Measurements from ENCODE around the gene LARP4B.
"Not testable (repeated sequence)": the region's sequence is repeated elsewhere in the genome, so short reads cannot be mapped to it uniquely, and the experiment has no call there.

LARP4B gene

DNA sequence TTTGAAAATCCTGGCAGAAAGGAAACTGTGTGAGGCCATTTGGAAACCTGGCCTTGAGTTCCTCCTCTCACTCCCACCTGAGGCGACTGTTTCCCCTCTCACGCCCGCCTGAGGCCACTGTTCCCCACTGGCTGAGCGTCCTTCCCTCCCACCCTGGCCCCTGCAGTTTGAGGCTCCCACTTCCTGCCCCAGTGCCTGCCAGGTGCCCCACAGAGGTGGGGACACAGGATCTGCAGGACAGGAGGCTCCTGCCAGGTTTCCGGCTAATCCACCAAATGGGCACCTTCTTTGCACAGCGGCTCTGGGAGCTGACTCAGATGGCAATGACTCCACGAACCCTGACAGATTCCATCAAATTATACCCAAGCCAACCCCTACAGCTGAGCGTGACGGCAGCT lies 24.3 kb upstream of the LARP4B start:
- no peak for DNase-seq

DNA sequence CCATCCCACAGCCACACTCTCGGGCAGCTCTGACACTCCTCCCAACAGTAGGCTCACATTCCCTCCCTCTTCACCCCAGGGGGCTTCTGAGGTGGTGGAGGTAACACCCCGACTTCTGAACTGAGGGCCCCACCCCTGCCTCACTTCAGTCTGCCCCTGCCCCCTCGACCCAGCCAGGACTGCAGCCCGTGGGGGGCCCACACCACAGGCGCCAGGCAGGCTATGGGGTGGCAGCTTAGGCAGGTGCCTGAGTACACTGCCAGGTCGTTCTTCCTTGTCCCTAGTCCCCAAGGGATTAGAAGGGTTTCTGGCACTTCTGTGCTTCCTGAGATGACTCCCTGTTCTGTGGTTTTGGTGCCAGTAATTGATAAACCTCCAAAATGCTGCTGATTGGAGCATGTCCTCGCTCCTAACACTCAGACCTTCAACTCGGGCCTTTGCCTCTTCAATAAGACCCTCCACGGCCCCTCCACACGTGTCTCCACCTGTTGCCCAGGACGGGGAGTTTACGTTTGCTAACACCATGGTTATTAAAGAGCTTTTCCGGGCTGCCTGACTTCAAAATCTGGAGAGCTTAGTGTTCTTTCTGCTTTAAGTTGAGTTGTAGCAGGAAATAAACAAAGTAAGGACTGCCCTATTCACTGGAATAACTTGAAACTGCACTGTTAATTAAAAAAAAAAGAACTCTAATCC lies 23.8 kb upstream of the LARP4B start:
- no peak for DNase-seq

DNA sequence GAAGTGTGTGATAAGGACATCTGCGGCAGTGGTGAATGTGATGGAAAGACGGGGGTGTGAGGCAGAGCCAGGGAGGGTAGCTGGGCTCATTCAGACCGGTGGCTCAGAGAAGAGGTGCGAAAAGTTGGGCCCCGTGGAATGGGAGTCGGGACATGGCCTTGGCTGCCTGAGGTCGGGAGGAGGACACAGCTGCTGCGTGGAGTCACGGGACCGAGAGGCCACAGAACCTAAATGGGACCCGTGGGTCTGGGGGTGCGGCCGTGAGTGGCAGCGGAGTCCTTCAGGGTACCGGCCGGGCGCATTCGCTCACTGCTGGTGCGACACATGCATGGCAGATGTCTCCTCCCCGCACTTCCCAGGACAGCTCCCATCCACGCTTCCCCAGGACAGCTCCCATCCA lies 22.9 kb upstream of the LARP4B start:
- no peak for DNase-seq

DNA sequence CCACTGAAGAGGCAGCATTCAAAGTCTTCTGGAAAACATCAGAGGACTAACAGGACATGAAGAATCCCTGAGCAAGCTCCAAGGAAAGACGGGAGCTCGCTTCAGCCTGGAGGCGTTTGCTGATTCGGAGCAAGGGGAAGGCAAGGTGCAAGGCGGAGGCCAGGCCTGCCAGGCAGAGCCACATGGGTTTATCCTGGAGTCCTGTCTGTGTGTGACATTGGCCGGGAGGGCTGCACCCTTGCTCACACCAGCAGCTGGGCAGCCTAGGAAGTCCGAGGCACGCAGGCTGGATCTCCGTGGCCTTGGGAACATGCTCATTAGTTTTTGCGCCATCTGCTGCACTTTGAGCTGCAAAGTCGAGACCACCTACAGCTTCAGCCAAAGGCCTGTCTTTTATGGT lies 22.3 kb upstream of the LARP4B start:
- no peak for DNase-seq

DNA sequence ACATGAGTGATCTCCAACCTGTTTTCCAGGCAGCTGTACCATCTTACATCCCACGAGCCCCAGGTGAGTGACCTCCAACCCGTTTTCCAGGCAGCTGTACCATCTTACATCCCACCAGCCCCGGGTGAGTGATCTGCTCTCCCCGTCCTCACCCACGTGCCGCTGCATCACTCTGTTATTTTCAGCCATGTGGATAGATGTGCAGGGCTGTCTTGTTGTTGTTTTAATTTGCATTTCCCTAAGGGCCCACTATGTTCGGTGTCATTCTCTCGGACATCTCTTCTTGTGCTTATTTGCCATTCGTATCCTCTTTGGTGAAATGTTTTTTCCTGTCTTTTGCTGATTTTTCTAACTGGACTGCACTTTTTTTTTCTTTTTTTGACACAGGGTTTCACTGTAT lies 17.9 kb upstream of the LARP4B start:
- DNase-seq, result no peak

DNA sequence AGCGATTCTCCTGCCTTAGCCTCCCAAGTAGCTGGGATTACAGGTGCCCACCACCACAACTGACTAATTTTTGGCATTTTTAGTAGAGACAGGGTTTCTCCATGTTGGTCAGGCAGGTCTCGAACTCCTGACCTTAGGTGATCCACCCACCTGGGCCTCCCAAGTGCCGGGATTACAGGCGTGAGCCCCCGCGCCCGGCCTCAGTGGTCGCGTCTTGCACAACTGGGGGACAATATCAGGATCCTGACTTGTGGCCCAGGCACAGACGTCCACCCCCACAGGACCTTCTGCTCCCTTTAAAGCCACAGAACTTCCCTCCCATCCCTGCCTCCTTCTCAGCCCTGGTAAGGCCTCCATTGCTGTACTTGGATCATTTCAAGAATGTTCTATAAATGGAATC lies 16.8 kb upstream of the LARP4B start:
- DNase-seq, result no peak

DNA sequence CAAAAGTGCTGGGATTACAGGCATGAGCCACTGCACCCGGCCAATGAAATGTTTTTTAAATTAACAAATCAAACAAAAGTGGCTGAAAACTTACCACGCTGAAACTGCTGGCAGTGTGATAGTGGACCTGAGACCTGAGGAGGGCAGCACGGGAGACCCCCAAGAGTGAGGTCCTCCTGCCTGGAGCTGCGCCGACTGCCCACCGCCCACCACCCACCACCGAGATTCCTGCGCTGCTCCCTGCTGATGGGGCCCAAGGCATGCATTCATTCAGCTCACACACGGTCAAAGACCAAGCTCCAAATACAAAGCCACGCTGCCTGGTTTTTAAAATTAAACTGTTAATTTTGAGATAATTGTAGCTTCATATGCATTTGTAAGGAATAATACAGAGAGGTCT lies 16.4 kb upstream of the LARP4B start:
- DNase-seq, result no peak

DNA sequence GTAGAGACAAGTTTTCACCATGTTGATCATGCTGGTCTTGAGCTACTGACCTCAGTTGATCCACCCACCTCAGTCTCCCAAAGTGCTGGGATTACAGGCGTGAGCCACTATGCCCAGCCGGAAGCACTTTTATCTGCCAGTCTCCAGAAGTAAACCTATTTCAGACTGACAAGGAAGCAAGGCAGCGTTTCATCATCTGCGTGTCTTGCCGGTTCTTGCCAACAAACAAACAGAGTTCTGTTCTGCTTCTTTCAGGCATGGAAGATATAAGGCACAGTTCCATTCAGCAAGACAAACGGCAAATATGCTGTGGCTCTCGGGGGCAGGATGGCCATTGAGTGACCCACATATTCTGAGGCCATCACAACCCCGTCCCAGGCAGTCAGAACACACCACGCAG lies 15.5 kb upstream of the LARP4B start:
- no peak for DNase-seq

- DNase-seq, result no peak
Observed at GRCh38 chr10:945778-946177, 14.3 kb upstream of the LARP4B start.

GRCh38 chr10:944034-944831 lies 12.7 kb upstream of the LARP4B start:
- DNase-seq, result no peak

GRCh38 chr10:943334-944033 lies 12.0 kb upstream of the LARP4B start:
- no peak for DNase-seq

GRCh38 chr10:938941-939678 lies 7.6 kb upstream of the LARP4B start:
- no peak for DNase-seq

GRCh38 chr10:934746-935406 lies 3.4 kb upstream of the LARP4B start:
- no peak for DNase-seq

DNA sequence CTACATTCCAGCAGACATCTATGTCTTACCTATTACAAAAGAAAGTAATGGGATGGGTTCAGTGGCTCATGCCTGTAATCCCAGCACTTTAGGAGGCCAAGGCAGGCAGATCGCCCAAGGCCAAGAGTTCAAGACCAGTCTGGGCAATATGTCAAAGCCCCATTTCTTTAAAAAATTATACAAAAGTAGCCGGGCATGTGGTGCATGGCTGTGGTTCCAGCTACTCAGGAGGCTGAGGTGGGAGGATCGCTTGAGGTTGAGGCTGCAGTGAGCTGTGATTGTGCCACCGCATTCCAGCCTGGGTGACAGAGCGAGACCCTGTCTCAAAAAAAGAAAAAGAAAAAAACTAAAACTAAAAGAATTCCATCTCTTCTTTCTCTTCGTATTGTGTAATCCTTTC lies 2.7 kb upstream of the LARP4B start:
- DNase-seq, result not testable (repeated sequence)

DNA sequence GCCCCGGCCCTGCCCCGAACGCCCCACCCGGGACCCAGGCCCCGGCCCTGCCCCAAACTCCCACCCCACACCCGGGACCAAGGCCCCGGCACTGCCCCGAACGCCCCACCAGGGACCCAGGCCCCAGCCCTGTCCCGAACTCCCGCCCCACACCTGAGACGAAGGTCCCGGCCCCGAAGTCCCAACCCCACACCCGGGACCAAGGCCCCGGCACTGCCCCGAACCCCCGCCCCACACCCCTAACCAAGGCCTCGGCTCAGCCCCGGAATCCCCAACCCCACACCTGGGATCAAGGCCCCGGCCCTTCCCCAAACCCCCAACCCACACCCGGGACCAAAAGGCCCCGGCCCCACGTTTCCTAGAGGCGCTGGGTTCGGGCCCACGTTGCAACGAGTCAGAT lies 1.1 kb upstream of the LARP4B start:
- DNase-seq, result no peak

- no peak for DNase-seq
Observed at GRCh38 chr10:930625-931325, 730 bp downstream of the LARP4B start.

DNA sequence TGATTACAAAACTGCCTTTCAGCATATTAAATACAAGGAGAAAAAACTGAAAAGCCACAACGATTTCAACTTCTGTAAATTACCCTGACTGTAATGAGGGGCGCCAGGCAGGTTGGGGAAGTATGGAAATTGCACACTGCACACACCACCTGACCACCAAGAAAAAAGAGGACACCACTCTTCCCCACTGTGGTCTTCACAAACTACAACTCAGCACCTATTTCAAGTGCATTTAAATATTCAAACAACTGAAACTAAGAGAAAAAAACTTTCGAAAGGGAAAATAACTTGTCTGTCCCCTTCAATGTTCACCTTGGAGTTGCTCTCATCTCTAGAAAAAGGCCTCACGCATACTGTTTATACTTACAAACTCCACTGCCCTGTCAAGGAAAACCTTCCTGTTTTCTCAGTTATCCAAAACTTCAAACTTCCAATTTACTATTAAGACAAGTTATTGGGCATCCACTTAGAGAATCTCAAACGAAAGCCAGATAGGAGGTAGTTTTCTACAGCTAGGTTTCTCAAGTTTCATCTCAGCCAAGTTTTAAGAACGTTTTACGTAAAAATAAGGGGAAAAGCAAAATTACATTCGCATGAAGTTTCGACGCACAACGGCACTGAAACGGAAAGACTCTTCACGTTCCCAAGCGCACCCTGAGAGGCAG lies 1.4 kb downstream of the LARP4B start:
- DNase-seq, result no peak

DNA sequence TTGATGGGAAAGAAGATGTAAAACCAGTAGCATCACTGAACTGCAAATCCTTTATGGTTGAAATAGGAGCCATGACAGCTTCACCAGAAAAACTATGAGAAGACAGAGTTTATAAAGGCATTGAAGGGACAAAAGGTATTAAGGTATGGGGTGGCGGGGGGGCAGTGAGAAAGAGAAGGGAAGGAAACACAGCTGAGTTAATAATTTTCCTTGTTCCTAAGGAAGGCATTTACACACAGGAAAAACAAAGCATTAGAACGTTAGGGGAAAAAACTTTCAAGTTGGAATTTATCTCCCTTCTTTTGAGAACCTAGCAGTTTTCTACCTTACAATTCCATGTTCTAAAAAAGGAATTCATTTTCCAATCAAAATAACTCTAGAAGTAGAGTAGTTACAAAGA lies 4.4 kb downstream of the LARP4B start:
- DNase-seq, result no peak

DNA sequence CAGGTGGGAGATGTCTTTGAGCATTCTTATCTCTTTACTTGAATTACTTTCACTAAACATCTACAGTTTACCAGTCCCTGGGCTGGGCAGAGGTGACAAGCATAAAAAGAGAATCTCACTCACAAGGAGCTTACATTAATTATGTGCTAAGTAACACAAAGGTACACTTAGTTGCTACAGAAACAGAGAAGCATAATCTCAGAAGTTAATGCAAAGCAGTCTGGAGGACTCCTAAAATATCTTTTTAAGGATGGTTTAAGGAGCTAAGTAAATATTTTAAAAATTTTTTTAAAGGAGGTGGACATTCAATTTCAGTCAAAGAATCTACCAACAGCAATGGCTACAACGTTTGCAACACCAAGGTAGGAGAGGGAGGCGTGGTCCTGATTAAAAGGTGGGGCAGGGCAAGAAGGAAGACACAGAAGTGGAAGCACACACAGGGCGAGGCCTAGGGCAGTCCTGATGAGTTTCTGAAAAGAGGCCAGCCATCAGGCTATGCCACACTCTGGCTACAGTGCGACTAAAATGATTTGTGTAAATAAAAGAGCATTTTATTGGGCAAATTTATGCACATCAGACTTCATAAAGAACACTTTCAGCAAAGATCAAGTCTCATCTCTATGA lies 5.3 kb downstream of the LARP4B start:
- DNase-seq, result no peak

DNA sequence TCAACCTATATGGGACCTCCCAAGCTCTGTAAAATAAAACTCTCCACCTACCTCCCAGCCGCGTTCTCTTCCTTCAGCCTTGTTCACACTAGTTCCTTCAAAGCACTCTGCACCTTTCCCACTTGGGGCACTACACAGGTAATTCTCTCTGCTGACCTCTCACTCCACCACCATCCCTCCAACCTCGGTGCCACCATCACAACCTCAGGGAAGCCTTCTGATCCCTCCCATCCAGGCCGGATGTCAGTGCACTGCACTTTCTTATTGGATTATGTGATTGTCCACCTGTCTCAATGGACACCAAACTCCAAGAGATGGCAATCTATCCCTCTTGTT lies 7.0 kb downstream of the LARP4B start:
- DNase-seq, result no peak

DNA sequence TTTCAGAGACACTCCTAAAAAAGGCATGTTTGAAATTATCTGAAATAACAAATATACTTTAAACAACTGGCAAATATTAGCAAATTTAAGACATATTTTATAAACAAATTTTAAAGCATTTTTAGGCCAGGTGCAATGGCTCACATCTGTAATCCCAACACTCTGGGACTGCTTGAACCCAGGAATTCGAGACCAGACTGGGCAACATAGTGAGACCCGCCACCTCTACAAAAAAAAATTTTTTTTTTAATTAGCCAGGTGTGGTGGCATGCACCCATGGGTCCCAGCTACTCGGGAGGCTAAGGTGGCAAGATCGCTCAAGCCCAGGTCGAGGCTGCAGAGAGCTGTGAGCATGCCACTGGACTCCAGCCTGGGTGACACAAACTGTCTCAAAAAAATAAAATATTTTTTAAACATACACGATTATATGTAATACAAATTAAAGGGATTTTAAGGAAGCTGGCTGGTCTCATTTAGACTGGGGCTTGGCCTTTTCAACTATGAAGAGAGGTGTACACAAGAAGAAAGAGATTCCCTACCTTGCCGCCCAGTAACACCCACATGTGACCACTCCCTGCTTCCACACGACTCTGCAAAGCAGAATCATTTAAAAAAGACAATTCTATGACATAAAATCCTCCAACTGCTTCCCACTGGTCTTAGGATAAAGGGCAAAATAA lies 7.5 kb downstream of the LARP4B start:
- no peak for DNase-seq

Data from NCI-H2029 treated with DMSO at 0.1 percent for 48 hours (cell line).